Mucosa of rectum (tissue), 2 donors: ENCODE data around the gene NUCKS1.

Experiments used
- H3K27ac ChIP-seq, 2 donors: one replicate each; pipeline ENCODE4 v1.7.0; 2013; ENCODE audit warnings: inconsistent platforms in 2 of 2, low read depth in 2 of 2, low read length in 2 of 2
- H3K27me3 ChIP-seq, 2 donors: one replicate each; pipeline ENCODE4 v1.7.0; 2013; ENCODE audit warnings: low read length in 2 of 2; ENCODE audit not compliant: control insufficient read depth in 2 of 2, insufficient read depth in 2 of 2
- H3K36me3 ChIP-seq, 2 donors: one replicate each; pipeline ENCODE4 v1.7.0; 2013; ENCODE audit warnings: low read length in 2 of 2; ENCODE audit not compliant: control insufficient read depth in 2 of 2, insufficient read depth in 2 of 2
- H3K4me1 ChIP-seq, 2 donors: one replicate each; pipeline ENCODE4 v1.7.0; 2013; ENCODE audit warnings: low read length in 2 of 2, mild to moderate bottlenecking in 1 of 2; ENCODE audit not compliant: control insufficient read depth in 2 of 2, insufficient read depth in 2 of 2
- H3K4me3 ChIP-seq, 2 donors: one replicate each; pipeline ENCODE4 v1.7.0; 2013; ENCODE audit warnings: low read length in 2 of 2
- H3K9ac ChIP-seq, 2 donors: one replicate each; pipeline ENCODE4 v1.7.0; 2013; ENCODE audit warnings: low read length in 2 of 2, low read depth in 1 of 2, mild to moderate bottlenecking in 1 of 2
- H3K9me3 ChIP-seq, 2 donors: one replicate each; pipeline ENCODE4 v1.7.0; 2013; ENCODE audit warnings: low read length in 2 of 2; ENCODE audit not compliant: control insufficient read depth in 2 of 2
- donor health status: healthy.
- donor health status: Normal muscosa, but diverticular disease.

NUCKS1 gene

GRCh38 chr1:205681364-205681763 lies 68.6 kb downstream of the NUCKS1 start:
- H3K27me3 ChIP-seq = no peaks in the 10 kb centered on the region
- no peaks in the 10 kb centered on the region for H3K9me3 ChIP-seq
- H3K4me3 ChIP-seq = no peak overlapping the region
- H3K27ac ChIP-seq = no peak overlapping the region
- no peaks in the 10 kb centered on the region for H3K36me3 ChIP-seq
- no peak overlapping the region for H3K9ac ChIP-seq
- H3K4me1 ChIP-seq = peaks cover 21 to 23% of the 10 kb centered on the region in 2 donors

- Histone ChIP-seq H3K27ac (peak within 1 kb of the TSS; percentile 78 to 85), H3K27me3 (no peaks in the 10 kb centered on the region), H3K9me3 (no peaks in the 10 kb centered on the region), H3K36me3 (no peaks in the 10 kb centered on the region), H3K9ac (peak within 1 kb of the TSS; percentile 75 to 79), H3K4me1 (peaks cover 32 to 34% of the 10 kb centered on the region in 2 donors), H3K4me3 (peak within 1 kb of the TSS; percentile 75 to 76)
Measured at GRCh38 chr1:205680073-205680851, 69.7 kb downstream of the NUCKS1 start, which contains the start of gene SLC45A3. TSS of gene SLC45A3 (minus strand) at chr1:205680509. CDS start at chr1:205664656, 15,853 bp downstream.

DNA sequence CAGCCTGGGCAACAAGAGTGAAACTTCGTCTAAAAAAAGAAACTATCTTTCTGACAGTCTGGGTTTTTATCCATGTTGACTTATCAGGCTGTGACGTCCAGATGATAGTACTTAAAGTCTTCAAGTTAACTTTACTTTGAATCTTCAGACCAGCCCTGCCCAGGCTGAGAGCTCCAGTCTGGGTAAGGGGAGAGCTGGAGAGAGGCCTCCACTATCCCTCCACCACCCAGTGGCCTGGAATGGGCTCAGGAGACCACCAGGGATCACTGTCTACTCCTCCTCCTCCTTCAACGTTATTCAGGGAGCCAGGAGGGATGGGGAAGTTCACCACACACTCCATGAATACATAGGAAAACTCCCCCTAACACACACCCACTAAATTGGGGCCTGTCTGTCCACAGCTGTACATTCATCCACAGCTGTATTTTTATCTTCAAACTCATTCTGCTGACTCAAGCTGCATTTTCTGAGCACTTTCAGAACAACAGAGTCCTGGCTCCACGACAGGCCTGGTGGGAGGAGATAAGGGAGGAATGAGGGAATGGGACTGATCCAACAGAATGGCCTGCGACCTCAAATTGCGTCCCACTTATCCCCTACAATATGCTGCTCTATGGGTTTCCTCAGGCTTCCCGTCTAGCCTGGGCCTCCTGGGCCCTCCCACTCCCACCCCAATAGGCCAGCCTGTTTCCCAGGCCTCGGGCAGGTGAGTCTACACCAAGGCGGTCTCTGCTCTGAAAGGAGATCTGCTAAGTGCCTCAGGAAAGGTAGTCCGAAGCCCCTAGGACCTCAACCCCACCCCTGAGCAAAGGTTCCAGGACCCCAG lies 71.5 kb downstream of the NUCKS1 start:
- Histone ChIP-seq H3K9ac (peak overlapping the region; percentile 75 to 79), H3K36me3 (no peaks in the 10 kb centered on the region), H3K27ac (peak overlapping the region; percentile 78 to 90), H3K4me1 (peaks cover 39 to 42% of the 10 kb centered on the region in 2 donors), H3K9me3 (no peaks in the 10 kb centered on the region), H3K27me3 (no peaks in the 10 kb centered on the region), H3K4me3 (peak overlapping the region; percentile 75 to 76)

GRCh38 chr1:205677167-205677566 lies 72.8 kb downstream of the NUCKS1 start:
- Histone ChIP-seq H3K27ac (peak overlapping the region; percentile 88 to 90), H3K27me3 (no peaks in the 10 kb centered on the region), H3K4me3 (peak overlapping the region in 1 of 2 donors; percentile 2), H3K9ac (peak overlapping the region in 1 of 2 donors; percentile 16), H3K4me1 (peaks cover 51 to 55% of the 10 kb centered on the region in 2 donors), H3K36me3 (no peaks in the 10 kb centered on the region), H3K9me3 (no peaks in the 10 kb centered on the region)

DNA sequence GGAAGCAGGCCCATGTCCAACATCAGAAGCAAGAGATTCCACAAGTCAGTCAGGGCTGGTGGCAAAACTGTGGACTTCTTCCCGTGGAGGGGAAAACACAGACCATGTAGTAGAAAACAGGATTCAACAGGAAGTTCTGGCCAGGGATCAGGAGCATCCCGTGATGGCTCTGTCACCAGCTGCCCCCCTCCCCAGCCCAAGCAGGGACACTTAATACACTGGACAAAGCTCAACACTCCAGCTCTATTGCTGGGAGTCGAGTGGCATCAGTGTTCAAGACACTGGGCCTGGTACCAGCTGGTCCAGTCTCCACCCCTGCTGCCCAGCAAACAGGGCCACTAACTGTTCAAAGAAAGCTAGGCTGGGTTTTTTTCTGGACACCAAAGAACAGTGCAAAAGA lies 73.4 kb downstream of the NUCKS1 start:
- peak overlapping the region; percentile 88 to 90 for H3K27ac ChIP-seq

DNA sequence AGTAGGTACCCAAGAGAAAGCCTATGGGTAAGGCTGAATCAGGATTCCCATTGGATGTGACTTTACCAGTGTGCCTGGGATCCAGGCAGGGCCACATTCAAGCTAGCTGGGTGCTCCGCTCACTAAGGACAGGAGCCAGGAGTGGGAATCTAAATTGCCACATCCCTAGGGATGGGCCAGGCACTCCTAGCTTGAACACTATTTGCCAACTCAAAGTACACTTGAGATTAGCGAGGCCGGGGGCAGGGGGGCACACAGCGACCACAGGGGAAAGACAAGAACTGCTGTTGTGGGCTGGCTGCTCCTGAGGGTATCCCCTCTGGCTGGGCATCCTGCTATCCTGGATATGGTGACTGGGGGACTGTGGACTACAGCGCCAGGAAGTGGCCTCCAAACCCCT lies 74.0 kb downstream of the NUCKS1 start:
- Histone ChIP-seq H3K9ac (peak overlapping the region; percentile 47 to 66), H3K27ac (peak overlapping the region; percentile 88 to 90), H3K4me1 (peaks cover 59 to 60% of the 10 kb centered on the region in 2 donors), H3K9me3 (no peaks in the 10 kb centered on the region), H3K4me3 (peak overlapping the region; percentile 13 to 37), H3K27me3 (no peaks in the 10 kb centered on the region), H3K36me3 (no peaks in the 10 kb centered on the region)

More for the DNA sequence above, 73.4 kb downstream of the NUCKS1 start:
- H3K9me3 ChIP-seq = no peaks in the 10 kb centered on the region
- no peaks in the 10 kb centered on the region for H3K27me3 ChIP-seq
- H3K36me3 ChIP-seq = no peaks in the 10 kb centered on the region
- peak overlapping the region; percentile 8 to 13 for H3K9ac ChIP-seq
- peaks cover 57 to 59% of the 10 kb centered on the region in 2 donors for H3K4me1 ChIP-seq
- no peak overlapping the region for H3K4me3 ChIP-seq

DNA sequence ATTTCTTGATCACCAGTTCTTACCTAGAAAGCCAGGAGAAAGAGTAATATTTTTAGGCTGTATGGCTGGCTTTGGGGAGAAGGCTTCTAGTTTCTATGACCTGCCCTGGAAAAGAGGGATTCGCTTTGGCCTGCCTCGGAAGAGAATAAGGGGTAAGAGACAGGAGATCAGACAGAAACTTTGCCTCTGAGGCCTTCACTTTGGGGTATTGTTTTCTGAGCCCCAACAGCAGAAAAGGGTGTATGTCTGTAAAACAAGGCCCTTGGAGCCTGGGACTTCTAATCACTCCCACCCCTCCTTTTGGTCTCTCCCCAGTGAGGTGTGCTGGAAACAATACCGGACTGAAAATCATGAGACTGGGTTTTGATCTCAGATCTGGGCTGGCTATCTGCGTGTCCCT lies 74.7 kb downstream of the NUCKS1 start:
- Histone ChIP-seq H3K9ac (peak overlapping the region; percentile 47 to 66), H3K4me1 (peaks cover 60 to 61% of the 10 kb centered on the region in 2 donors), H3K9me3 (no peaks in the 10 kb centered on the region), H3K36me3 (no peaks in the 10 kb centered on the region), H3K27ac (peak overlapping the region; percentile 88 to 90), H3K27me3 (no peaks in the 10 kb centered on the region), H3K4me3 (peak overlapping the region; percentile 13 to 37)

DNA sequence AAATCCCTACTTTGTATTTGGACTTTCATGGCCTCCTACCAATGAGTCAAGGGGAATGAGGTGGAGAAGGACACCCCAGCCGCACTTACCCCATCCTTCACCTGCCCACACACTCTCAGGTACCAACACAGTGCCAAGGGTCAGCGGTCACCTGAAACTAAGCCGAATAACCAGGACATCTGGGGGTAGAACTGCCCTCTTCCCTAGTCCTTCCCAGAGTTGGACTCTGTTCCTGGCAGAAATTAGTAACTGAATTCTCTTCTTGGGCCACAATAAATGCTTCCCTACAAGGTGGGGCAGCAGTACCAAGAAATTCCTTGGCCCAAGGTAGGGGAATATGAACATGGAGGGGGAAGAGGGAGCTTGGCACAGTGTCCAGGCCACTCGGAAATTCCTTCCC lies 77.0 kb downstream of the NUCKS1 start:
- no peak overlapping the region for H3K9ac ChIP-seq
- H3K36me3 ChIP-seq = no peaks in the 10 kb centered on the region
- no peaks in the 10 kb centered on the region for H3K9me3 ChIP-seq
- H3K4me3 ChIP-seq = no peak overlapping the region
- H3K4me1 ChIP-seq = peaks cover 67 to 73% of the 10 kb centered on the region in 2 donors
- H3K27ac ChIP-seq = peak overlapping the region; percentile 56 to 59
- no peaks in the 10 kb centered on the region for H3K27me3 ChIP-seq

DNA sequence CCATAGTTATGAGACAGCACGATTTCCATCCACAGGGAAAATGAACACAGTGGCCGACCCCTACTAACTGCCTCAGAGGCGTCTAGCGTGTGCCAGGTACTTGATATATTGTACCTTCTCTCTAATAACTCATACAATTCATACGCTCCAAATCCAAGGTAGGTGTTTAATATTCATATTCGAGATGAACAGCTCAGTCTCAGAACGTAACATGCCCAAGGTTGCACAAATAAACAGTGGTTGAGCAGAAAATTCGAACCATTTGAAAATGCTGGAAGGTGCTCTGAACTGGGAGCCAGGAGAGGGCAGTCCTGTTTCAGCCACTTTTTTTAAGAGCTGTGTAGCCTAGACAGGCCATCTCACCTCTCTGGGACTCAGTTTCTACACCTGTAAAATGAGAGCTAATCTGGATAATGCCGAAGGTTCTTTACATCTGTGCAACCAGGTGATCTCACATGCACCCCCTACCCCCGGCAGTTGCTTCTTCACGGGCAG lies 77.5 kb downstream of the NUCKS1 start:
- Histone ChIP-seq H3K4me1 (peaks cover 71 to 77% of the 10 kb centered on the region in 2 donors), H3K4me3 (no peak overlapping the region), H3K36me3 (no peaks in the 10 kb centered on the region), H3K27ac (peak overlapping the region; percentile 56 to 59), H3K9me3 (no peaks in the 10 kb centered on the region), H3K27me3 (no peaks in the 10 kb centered on the region), H3K9ac (no peak overlapping the region)
